T-cell (primary cell): ENCODE data around the gene PXDN. TPM values are rescaled to one million over a fixed set of nuclear protein-coding genes. Genes with fewer than 3 reads are reported as not detected.

Source experiments
- ATAC-seq, 4 experiments: fragments of 200-7000 bp in 3 of 4; fragments of 150-1000 bp in 1 of 4; cut with Tn5 transposase; replicated peaks in 1 of 4; 1 replicate in 3 of 4; 2 replicates in 1 of 4; pipeline ENCODE4 v1.10.0; 2021; ENCODE audit warnings: moderate library complexity in 3 of 4, mild to moderate bottlenecking in 2 of 4, moderate number of reproducible peaks in 1 of 4
- CTCF ChIA-PET, 2 donors: fragments of 300-600 bp; sonication (Branson Sonifier 250); formaldehyde crosslinking; loops; one replicate each; lab custom pipeline; 2022; ENCODE audit warnings: antibody characterized with exemption in 2 of 2; lab: Charles Lee
- POLR2A ChIA-PET, 2 donors: fragments of 300-600 bp; sonication (Branson Sonifier 250); formaldehyde crosslinking; loops; one replicate each; lab custom pipeline; 2022; ENCODE audit warnings: antibody characterized with exemption in 2 of 2; lab: Charles Lee
- DNase-seq, 35 experiments: peaks; one replicate each; pipeline versions ENCODE4 v3.0.0 to v3.0.0-alpha.2; 2013 to 2023
- H3K27ac ChIP-seq: one replicate; pipeline ENCODE4 v1.5.1; 2013; ENCODE audit warnings: low read length
- H3K27me3 ChIP-seq, 2 experiments: replicated peaks in 1 of 2; 1 replicate in 1 of 2; 2 replicates in 1 of 2; pipeline versions ENCODE4 v1.6.1 to v1.7.0; 2013; ENCODE audit warnings: low read length in 1 of 2, mixed read lengths in 1 of 2; ENCODE audit not compliant: control insufficient read depth in 2 of 2, insufficient read depth in 2 of 2; ENCODE audit errors: extremely low read depth in 1 of 2
- H3K36me3 ChIP-seq, 2 donors: 1 replicate in 1 of 2; 2 replicates in 1 of 2; pipeline versions ENCODE4 v1.6.1 to v1.7.0; 2013; ENCODE audit warnings: low read length in 1 of 2; ENCODE audit not compliant: control insufficient read depth in 2 of 2, insufficient read depth in 1 of 2; ENCODE audit errors: extremely low read depth in 1 of 2
- H3K4me1 ChIP-seq, 2 experiments: 1 replicate in 1 of 2; 2 replicates in 1 of 2; pipeline versions ENCODE4 v1.6.1 to v1.7.0; 2013; ENCODE audit warnings: low read length in 2 of 2, mixed read lengths in 1 of 2; ENCODE audit not compliant: insufficient read depth in 2 of 2, control insufficient read depth in 1 of 2; ENCODE audit errors: extremely low read depth in 1 of 2
- H3K4me3 ChIP-seq, 2 donors: 1 replicate in 1 of 2; 2 replicates in 1 of 2; pipeline versions ENCODE4 v1.5.1 to v1.7.0; 2013; ENCODE audit warnings: mild to moderate bottlenecking in 2 of 2, low read length in 1 of 2, moderate library complexity in 1 of 2; ENCODE audit not compliant: control insufficient read depth in 1 of 2; ENCODE audit errors: extremely low read depth in 1 of 2
- H3K9me3 ChIP-seq: 2 replicates; pipeline ENCODE4 v1.7.0; 2013
- H3K27ac Mint-ChIP-seq, 2 donors: one replicate each; pipeline ENCODE4 v1.8.0; 2020 to 2021; ENCODE audit warnings: mild to moderate bottlenecking in 2 of 2, mixed read lengths in 2 of 2
- H3K27me3 Mint-ChIP-seq, 2 donors: one replicate each; pipeline ENCODE4 v1.8.0; 2021 to 2022; ENCODE audit warnings: mixed read lengths in 2 of 2
- H3K36me3 Mint-ChIP-seq: one replicate; pipeline ENCODE4 v1.8.0; 2021; ENCODE audit warnings: mixed read lengths
- H3K4me1 Mint-ChIP-seq, 3 donors: one replicate each; pipeline ENCODE4 v1.8.0; 2020 to 2022; ENCODE audit warnings: mixed read lengths in 3 of 3, mild to moderate bottlenecking in 1 of 3
- H3K4me3 Mint-ChIP-seq, 3 donors: one replicate each; pipeline ENCODE4 v1.8.0; 2020 to 2022; ENCODE audit warnings: mild to moderate bottlenecking in 3 of 3, mixed read lengths in 3 of 3, moderate library complexity in 3 of 3
- H3K9me3 Mint-ChIP-seq, 3 donors: one replicate each; pipeline ENCODE4 v1.8.0; 2020 to 2022; ENCODE audit warnings: mixed read lengths in 3 of 3
- WGBS: methylation state at CpG from one replicate; pipeline ENCODE4 v1.1.5; 2013; ENCODE audit warnings: missing lambda C conversion rate; ENCODE audit not compliant: insufficient coverage; 5-methylcytosine and 5-hydroxymethylcytosine counted together
- total RNA-seq, 35 experiments: library from RNA in 6 of 35; stranded (reverse) in 6 of 35; fragments of 120-200 nt in 1 of 35; gene quantifications; one replicate each; pipeline versions ENCODE4 v1.2.1 to v1.2.4 and lab custom pipeline; 2013 to 2026

The PXDN gene
- total RNA-seq, 5 donors from 2014 or later (not counting 1 experiment from before 2014, with no cell fraction given), result 0.21 to 5.4 (median 1.3) TPM

- Histone ChIP-seq H3K36me3 (no peaks in the 10 kb centered on the region), H3K4me1 (peaks cover 0 to 3% of the 10 kb centered on the region in 2 experiments), H3K27me3 (peaks cover 0 to 38% of the 10 kb centered on the region in 2 experiments), H3K27ac (no peak overlapping the region), H3K4me3 (no peak overlapping the region), H3K9me3 (no peaks in the 10 kb centered on the region)
- Mint-ChIP-seq H3K9me3 (no peaks in the 10 kb centered on the region), H3K4me3 (no peak overlapping the region), H3K27me3 (peaks cover 0 to 2% of the 10 kb centered on the region in 2 donors), H3K36me3 (no peaks in the 10 kb centered on the region), H3K27ac (no peak overlapping the region), H3K4me1 (peaks cover 0 to 3% (median 2%) of the 10 kb centered on the region in 3 donors)
- 43% methylated on average over 15 of the region's 32 CpGs for WGBS
- ATAC-seq (no peak), DNase-seq (no peak)
- POLR2A ChIA-PET, result no interaction called here
- CTCF ChIA-PET, result no interaction called here
Observed at GRCh38 chr2:1605102-1606045, 138.9 kb downstream of the PXDN start.

DNA sequence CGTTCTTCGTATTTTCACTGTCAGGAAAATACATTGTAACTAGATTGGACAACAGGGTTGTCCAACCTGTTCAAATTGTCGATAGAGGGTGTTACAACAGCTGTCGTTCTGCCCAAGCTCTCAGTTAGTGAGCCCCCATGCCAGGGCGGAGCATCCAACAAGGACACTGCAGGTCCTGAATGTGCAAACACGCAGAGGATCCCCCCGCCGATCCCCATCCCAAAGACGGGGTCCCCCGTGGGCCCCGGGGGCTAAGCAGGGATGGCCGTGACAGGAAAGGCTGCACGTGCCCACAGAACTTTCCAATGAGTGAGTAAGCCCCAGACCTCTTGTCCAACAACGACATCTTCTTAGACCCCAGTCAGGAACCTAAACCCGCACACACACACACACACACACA is 140.8 kb downstream of the PXDN start:
- Mint-ChIP-seq H3K4me1 (no peaks in the 10 kb centered on the region), H3K9me3 (no peaks in the 10 kb centered on the region), H3K27ac (no peak overlapping the region), H3K36me3 (no peaks in the 10 kb centered on the region), H3K4me3 (no peak overlapping the region), H3K27me3 (peaks cover 0 to 2% of the 10 kb centered on the region in 2 donors)
- H3K9me3 ChIP-seq, result no peaks in the 10 kb centered on the region
- H3K4me1 ChIP-seq, result peaks cover 0 to 3% of the 10 kb centered on the region in 2 experiments
- ATAC-seq, result no peak
- H3K4me3 ChIP-seq, result no peak overlapping the region
- no peak overlapping the region for H3K27ac ChIP-seq
- ChIA-PET CTCF (no interaction called here), POLR2A (no interaction called here)
- H3K27me3 ChIP-seq, result peaks cover 0 to 49% of the 10 kb centered on the region in 2 experiments
- 98% methylated on average over 15 of the region's 15 CpGs for WGBS
- no peaks in the 10 kb centered on the region for H3K36me3 ChIP-seq
- no peak for DNase-seq

GRCh38 chr2:1603059-1603458 is 141.3 kb downstream of the PXDN start:
- Histone ChIP-seq H3K4me3 (no peak overlapping the region), H3K27me3 (peaks cover 0 to 53% of the 10 kb centered on the region in 2 experiments), H3K9me3 (no peaks in the 10 kb centered on the region), H3K27ac (no peak overlapping the region), H3K4me1 (peaks cover 0 to 3% of the 10 kb centered on the region in 2 experiments), H3K36me3 (no peaks in the 10 kb centered on the region)
- Mint-ChIP-seq H3K27ac (no peak overlapping the region), H3K9me3 (no peaks in the 10 kb centered on the region), H3K4me1 (no peaks in the 10 kb centered on the region), H3K36me3 (no peaks in the 10 kb centered on the region), H3K27me3 (peaks cover 0 to 2% of the 10 kb centered on the region in 2 donors), H3K4me3 (no peak overlapping the region)
- no peak for ATAC-seq
- 97% methylated on average over 10 of the region's 15 CpGs for WGBS
- DNase-seq, result no peak
- ChIA-PET POLR2A (no interaction called here), CTCF (no interaction called here)

DNA sequence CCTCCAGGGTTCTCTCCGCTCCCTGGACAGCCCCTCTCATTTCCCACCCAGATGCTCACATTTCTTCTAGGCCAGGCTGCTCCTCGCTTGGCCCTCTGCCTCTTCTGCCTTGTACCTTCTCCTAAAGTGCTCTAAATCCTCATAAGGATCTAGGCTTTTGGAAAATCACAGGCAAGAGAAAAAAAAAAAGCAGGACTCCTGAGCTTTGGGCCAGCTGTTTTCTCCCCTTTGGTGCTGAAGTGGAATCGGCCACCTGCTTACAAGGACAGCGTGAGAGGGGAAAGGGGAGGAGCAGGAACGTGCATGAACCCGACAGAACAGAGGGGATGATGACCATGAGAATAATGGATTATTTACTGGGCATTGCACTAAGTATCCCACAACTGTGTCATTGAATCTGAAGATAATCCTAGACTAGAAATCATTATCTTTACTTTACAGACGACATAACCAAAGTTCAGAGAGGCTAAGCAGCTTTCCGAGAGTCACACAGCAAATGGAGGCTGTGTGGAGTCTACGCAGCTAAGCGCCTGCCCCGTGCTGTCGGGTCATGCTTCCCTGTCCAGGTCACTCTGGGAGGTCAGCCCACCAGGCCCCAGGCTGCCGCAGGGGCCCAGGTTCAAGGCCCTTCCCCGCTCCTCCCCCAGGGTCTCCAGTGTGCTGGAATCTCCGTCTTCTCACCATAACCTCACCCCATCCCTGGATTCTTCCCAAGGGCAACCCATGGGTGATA is 141.9 kb downstream of the PXDN start:
- ChIA-PET POLR2A (no interaction called here), CTCF (no interaction called here)
- Mint-ChIP-seq H3K4me1 (no peaks in the 10 kb centered on the region), H3K27ac (no peak overlapping the region), H3K9me3 (no peaks in the 10 kb centered on the region), H3K36me3 (no peaks in the 10 kb centered on the region), H3K4me3 (no peak overlapping the region), H3K27me3 (peaks cover 0 to 2% of the 10 kb centered on the region in 2 donors)
- WGBS, result 88% methylated on average over 8 of the region's 15 CpGs
- DNase-seq (no peak), ATAC-seq (no peak)
- Histone ChIP-seq H3K27ac (no peak overlapping the region), H3K9me3 (no peaks in the 10 kb centered on the region), H3K27me3 (peaks cover 0 to 55% of the 10 kb centered on the region in 2 experiments), H3K4me1 (peaks cover 0 to 3% of the 10 kb centered on the region in 2 experiments), H3K4me3 (no peak overlapping the region), H3K36me3 (no peaks in the 10 kb centered on the region)

DNA sequence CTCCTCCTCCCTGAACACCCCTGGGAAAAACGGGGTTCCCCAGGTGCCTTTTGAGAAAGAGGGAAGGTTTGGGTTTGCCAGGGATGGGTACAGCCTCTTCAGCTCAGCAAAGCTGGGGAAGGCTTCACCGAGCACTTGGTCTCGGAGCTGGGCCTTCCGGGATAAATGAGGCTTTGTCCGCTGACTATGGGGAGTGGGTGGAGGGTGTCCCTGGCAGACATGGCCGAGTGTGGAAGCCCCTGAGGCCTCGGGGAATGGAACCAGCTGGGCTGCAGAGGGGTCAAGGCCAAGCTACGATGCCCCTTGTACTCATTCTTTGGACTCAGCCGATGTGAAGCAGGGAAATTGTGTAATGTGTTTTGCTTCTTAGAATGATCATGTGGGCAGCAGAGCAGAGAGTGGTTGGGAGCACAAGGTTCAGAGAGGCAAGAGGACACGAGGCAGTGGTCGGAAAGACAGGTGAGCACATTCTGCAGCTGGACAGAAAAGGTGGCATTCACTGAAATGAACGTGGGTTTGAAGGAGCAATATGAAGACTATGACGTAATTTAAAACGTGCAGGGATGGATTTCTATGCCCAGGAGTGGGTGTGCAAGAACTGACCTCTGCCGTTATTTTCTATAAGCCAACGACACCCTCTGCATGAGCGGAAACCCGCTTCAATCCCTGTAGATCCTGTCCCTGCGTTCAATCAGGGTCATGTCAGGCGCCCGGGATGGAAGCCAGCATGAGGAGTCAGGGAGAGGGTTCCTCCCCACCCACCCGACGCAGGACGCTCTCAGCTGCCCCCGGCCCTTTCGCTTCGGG is 142.6 kb downstream of the PXDN start:
- CTCF ChIA-PET, result no interaction called here
- POLR2A ChIA-PET, result no interaction called here
- Mint-ChIP-seq H3K4me3 (no peak overlapping the region), H3K27me3 (peaks cover 0 to 2% of the 10 kb centered on the region in 2 donors), H3K27ac (no peak overlapping the region), H3K9me3 (no peaks in the 10 kb centered on the region), H3K4me1 (no peaks in the 10 kb centered on the region), H3K36me3 (no peaks in the 10 kb centered on the region)
- Histone ChIP-seq H3K27ac (no peak overlapping the region), H3K4me3 (no peak overlapping the region), H3K9me3 (no peaks in the 10 kb centered on the region), H3K4me1 (peaks cover 0 to 3% of the 10 kb centered on the region in 2 experiments), H3K27me3 (peaks cover 0 to 52% of the 10 kb centered on the region in 2 experiments), H3K36me3 (no peaks in the 10 kb centered on the region)
- ATAC-seq, result no peak
- WGBS, result 80% methylated on average over 27 of the region's 27 CpGs
- DNase-seq, result no peak

GRCh38 chr2:1601067-1601412 is 143.3 kb downstream of the PXDN start:
- ATAC-seq, result no peak
- H3K27me3 ChIP-seq, result peaks cover 0 to 56% of the 10 kb centered on the region in 2 experiments
- no peak overlapping the region for H3K27ac ChIP-seq
- Mint-ChIP-seq H3K4me3 (no peak overlapping the region), H3K4me1 (no peaks in the 10 kb centered on the region), H3K36me3 (no peaks in the 10 kb centered on the region), H3K27ac (no peak overlapping the region), H3K9me3 (no peaks in the 10 kb centered on the region), H3K27me3 (peaks cover 0 to 2% of the 10 kb centered on the region in 2 donors)
- no peak overlapping the region for H3K4me3 ChIP-seq
- ChIA-PET CTCF (no interaction called here), POLR2A (no interaction called here)
- WGBS, result 62% methylated on average over 3 of the region's 5 CpGs
- peaks cover 0 to 3% of the 10 kb centered on the region in 2 experiments for H3K4me1 ChIP-seq
- no peaks in the 10 kb centered on the region for H3K9me3 ChIP-seq
- no peaks in the 10 kb centered on the region for H3K36me3 ChIP-seq
- DNase-seq, result no peak
